Measurements from ENCODE around the gene ACSF2.
"Not testable (repeated sequence)": the region's sequence is repeated elsewhere in the genome, so short reads cannot be mapped to it uniquely, and the experiment has no call there.

The ACSF2 gene

GRCh38 chr17:50407921-50408320 lies 18.1 kb upstream of the ACSF2 start:
- no peak for DNase-seq (ENCODE audit: low read depth, low spot score)

GRCh38 chr17:50412188-50412732 lies 13.8 kb upstream of the ACSF2 start:
- DNase-seq (ENCODE audit: low read depth, low spot score), result no peak

- DNase-seq (ENCODE audit: low read depth, low spot score), result no peak
These were observed 11.2 kb upstream of the ACSF2 start for GRCh38 chr17:50414808-50415207.

GRCh38 chr17:50419577-50419976 lies 6.4 kb upstream of the ACSF2 start:
- DNase-seq (ENCODE audit: low read depth, low spot score), result not testable (repeated sequence)

GRCh38 chr17:50420419-50421112 lies 5.5 kb upstream of the ACSF2 start:
- DNase-seq (ENCODE audit: low read depth, low spot score), result no peak

- no peak for DNase-seq (ENCODE audit: low read depth, low spot score)
These were observed 4.5 kb upstream of the ACSF2 start for GRCh38 chr17:50421308-50422051.

- DNase-seq (ENCODE audit: low read depth, low spot score), result no peak
These were observed 3.3 kb upstream of the ACSF2 start for GRCh38 chr17:50422738-50423137.

- no peak for DNase-seq (ENCODE audit: low read depth, low spot score)
These were observed 2.4 kb upstream of the ACSF2 start for GRCh38 chr17:50423553-50424159.

- DNase-seq (ENCODE audit: low read depth, low spot score), result no peak
These were observed 1.6 kb upstream of the ACSF2 start for GRCh38 chr17:50424246-50424995.

- DNase-seq (ENCODE audit: low read depth, low spot score), result no peak
These were observed 879 bp upstream of the ACSF2 start for GRCh38 chr17:50424996-50425681.

- no peak for DNase-seq (ENCODE audit: low read depth, low spot score)
These were observed 409 bp downstream of the ACSF2 start for GRCh38 chr17:50426472-50426782.

GRCh38 chr17:50426814-50427787 lies 1.1 kb downstream of the ACSF2 start:
- no peak for DNase-seq (ENCODE audit: low read depth, low spot score)

GRCh38 chr17:50428126-50428525 lies 2.1 kb downstream of the ACSF2 start:
- DNase-seq (ENCODE audit: low read depth, low spot score), result not testable (repeated sequence)

GRCh38 chr17:50428831-50429424 lies 2.9 kb downstream of the ACSF2 start:
- DNase-seq (ENCODE audit: low read depth, low spot score), result no peak

GRCh38 chr17:50429793-50430192 lies 3.8 kb downstream of the ACSF2 start:
- DNase-seq (ENCODE audit: low read depth, low spot score), result no peak

- no peak for DNase-seq (ENCODE audit: low read depth, low spot score)
These were observed 5.0 kb downstream of the ACSF2 start for GRCh38 chr17:50430821-50431618.

- DNase-seq (ENCODE audit: low read depth, low spot score), result no peak
These were observed 6.2 kb downstream of the ACSF2 start for GRCh38 chr17:50432125-50432762.

GRCh38 chr17:50437409-50437808 lies 11.4 kb downstream of the ACSF2 start:
- no peak for DNase-seq (ENCODE audit: low read depth, low spot score)

Measured in activated CD4-positive, CD25-positive, alpha-beta regulatory T cell treated with anti-CD3 and anti-CD28 coated beads, Interleukin-2, amount 50 U/mL, for 16 hours (primary cell).